ENCODE results near the gene NTSR1. TPM values are rescaled to one million over a fixed set of nuclear protein-coding genes. Genes with fewer than 3 reads are reported as not detected.

Gene NTSR1
- total RNA-seq, 3 donors from 2014 or later (not counting 1 experiment from before 2014, with no cell fraction given), result 0.11 to 0.45 TPM; not detected in 1

DNA sequence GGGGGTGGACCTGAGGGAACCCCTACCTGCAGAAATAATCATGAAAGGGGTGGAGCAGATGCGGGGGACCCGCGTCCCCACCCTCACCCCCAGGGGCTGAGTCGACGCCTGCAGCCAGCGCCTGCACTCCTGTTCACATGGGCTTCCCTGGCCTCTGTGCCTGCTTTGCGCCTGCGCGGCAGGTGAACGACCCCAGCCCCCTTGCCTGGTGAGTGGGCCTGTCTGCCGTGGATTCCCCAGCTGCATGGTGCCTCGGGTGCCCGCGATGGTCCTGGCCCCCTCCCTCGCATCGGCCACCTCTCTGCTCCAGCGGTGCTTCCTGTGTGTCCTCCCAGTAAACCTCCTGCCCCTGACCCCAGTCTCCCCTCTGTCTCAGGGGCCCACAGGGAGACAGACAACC is 18.8 kb upstream of the NTSR1 start:
- Mint-ChIP-seq H3K9me3 (no peaks in the 10 kb centered on the region), H3K27ac (no peak overlapping the region), H3K4me3 (no peak overlapping the region), H3K4me1 (peaks cover 10 to 26% of the 10 kb centered on the region in 2 donors), H3K27me3 (ENCODE audit: low read depth in 2 of 2) (peaks cover 0 to 7% of the 10 kb centered on the region in 2 donors), H3K36me3 (no peaks in the 10 kb centered on the region)
- Histone ChIP-seq H3K4me3 (ENCODE audit: low read length) (no peak overlapping the region), H3K9me3 (ENCODE audit: control insufficient read depth, insufficient read depth, low read length) (no peaks in the 10 kb centered on the region), H3K27me3 (ENCODE audit: control insufficient read depth, insufficient read depth, low read length) (peaks cover 3% of the 10 kb centered on the region), H3K36me3 (ENCODE audit: control insufficient read depth, insufficient read depth, low read length) (no peaks in the 10 kb centered on the region), H3K4me1 (ENCODE audit: control insufficient read depth, insufficient read depth, low read length) (peaks cover 22% of the 10 kb centered on the region), H3K27ac (ENCODE audit: low read length) (no peak overlapping the region)
- WGBS (ENCODE audit: insufficient coverage), result 91% methylated on average over 17 of the region's 17 CpGs
- no peak for TF ChIP-seq CTCF (IDR thresholded peaks at IDR 0.05)
- intact Hi-C loops (cut with micrococcal nuclease), result no loop called here
- ATAC-seq (no peak), DNase-seq (no peak)

DNA sequence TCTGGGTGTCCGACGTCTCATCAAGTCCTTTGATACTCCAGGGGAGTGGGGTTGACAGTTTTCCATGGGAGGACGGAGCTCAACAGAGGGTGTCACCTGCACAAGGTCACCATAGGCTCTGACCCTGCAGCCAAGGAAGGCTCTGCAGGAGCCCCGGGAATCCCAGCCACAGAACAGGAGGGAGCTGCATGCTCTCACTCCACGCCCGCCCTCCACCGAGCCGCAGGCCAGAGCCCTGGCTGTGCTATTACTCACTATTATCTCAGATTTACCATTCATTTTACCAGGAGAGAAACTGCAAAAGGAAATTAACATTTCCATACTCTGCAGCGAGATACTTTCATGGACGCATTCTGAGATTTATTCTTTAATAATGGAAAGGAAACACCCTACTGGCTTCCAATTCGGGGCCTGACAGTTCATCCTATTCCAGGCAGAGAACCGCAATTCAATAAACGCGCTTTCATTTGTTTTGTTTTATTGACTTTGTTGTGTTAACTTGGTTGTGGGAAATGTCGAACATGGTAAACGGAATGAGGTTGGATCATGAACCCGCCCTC is 18.3 kb upstream of the NTSR1 start:
- H3K36me3 ChIP-seq (ENCODE audit: control insufficient read depth, insufficient read depth, low read length), result no peaks in the 10 kb centered on the region
- no peaks in the 10 kb centered on the region for H3K9me3 ChIP-seq (ENCODE audit: control insufficient read depth, insufficient read depth, low read length)
- no peak overlapping the region for H3K27ac Mint-ChIP-seq
- H3K27ac ChIP-seq (ENCODE audit: low read length), result no peak overlapping the region
- intact Hi-C loops (cut with micrococcal nuclease), result no loop called here
- no peaks in the 10 kb centered on the region for H3K9me3 Mint-ChIP-seq
- H3K4me3 Mint-ChIP-seq, result no peak overlapping the region
- no peak overlapping the region for H3K4me3 ChIP-seq (ENCODE audit: low read length)
- peaks cover 10 to 25% of the 10 kb centered on the region in 2 donors for H3K4me1 Mint-ChIP-seq
- peaks cover 0 to 5% of the 10 kb centered on the region in 2 donors for H3K27me3 Mint-ChIP-seq (ENCODE audit: low read depth in 2 of 2)
- H3K36me3 Mint-ChIP-seq, result no peaks in the 10 kb centered on the region
- ATAC-seq (no peak), DNase-seq (no peak)
- H3K4me1 ChIP-seq (ENCODE audit: control insufficient read depth, insufficient read depth, low read length), result peaks cover 22% of the 10 kb centered on the region
- no peak for TF ChIP-seq CTCF (IDR thresholded peaks at IDR 0.05)
- H3K27me3 ChIP-seq (ENCODE audit: control insufficient read depth, insufficient read depth, low read length), result peaks cover 3% of the 10 kb centered on the region
- 96% methylated on average over 15 of the region's 17 CpGs for WGBS (ENCODE audit: insufficient coverage)

GRCh38 chr20:62691487-62691886 is 17.1 kb upstream of the NTSR1 start:
- 70% methylated on average over 15 of the region's 15 CpGs for WGBS (ENCODE audit: insufficient coverage)
- Histone ChIP-seq H3K4me3 (ENCODE audit: low read length) (no peak overlapping the region), H3K36me3 (ENCODE audit: control insufficient read depth, insufficient read depth, low read length) (no peaks in the 10 kb centered on the region), H3K9me3 (ENCODE audit: control insufficient read depth, insufficient read depth, low read length) (no peaks in the 10 kb centered on the region), H3K27me3 (ENCODE audit: control insufficient read depth, insufficient read depth, low read length) (peaks cover 3% of the 10 kb centered on the region), H3K27ac (ENCODE audit: low read length) (no peak overlapping the region), H3K4me1 (ENCODE audit: control insufficient read depth, insufficient read depth, low read length) (peaks cover 11% of the 10 kb centered on the region)
- TF ChIP-seq CTCF (IDR thresholded peaks at IDR 0.05), result no peak
- Mint-ChIP-seq H3K27me3 (ENCODE audit: low read depth in 2 of 2) (peaks cover 0 to 3% of the 10 kb centered on the region in 2 donors), H3K9me3 (no peaks in the 10 kb centered on the region), H3K4me3 (no peak overlapping the region), H3K36me3 (no peaks in the 10 kb centered on the region), H3K4me1 (peaks cover 4 to 22% of the 10 kb centered on the region in 2 donors), H3K27ac (no peak overlapping the region)
- intact Hi-C loops (cut with micrococcal nuclease), result no loop called here
- ATAC-seq, result no peak
- DNase-seq, result no peak

GRCh38 chr20:62692176-62692575 is 16.5 kb upstream of the NTSR1 start:
- Histone ChIP-seq H3K4me1 (ENCODE audit: control insufficient read depth, insufficient read depth, low read length) (peaks cover 10% of the 10 kb centered on the region), H3K9me3 (ENCODE audit: control insufficient read depth, insufficient read depth, low read length) (no peaks in the 10 kb centered on the region), H3K27me3 (ENCODE audit: control insufficient read depth, insufficient read depth, low read length) (peaks cover 3% of the 10 kb centered on the region), H3K27ac (ENCODE audit: low read length) (no peak overlapping the region), H3K36me3 (ENCODE audit: control insufficient read depth, insufficient read depth, low read length) (no peaks in the 10 kb centered on the region), H3K4me3 (ENCODE audit: low read length) (no peak overlapping the region)
- H3K4me3 Mint-ChIP-seq, result no peak overlapping the region
- WGBS (ENCODE audit: insufficient coverage), result 79% methylated on average over 8 of the region's 8 CpGs
- peaks cover 0 to 25% of the 10 kb centered on the region in 2 donors for H3K4me1 Mint-ChIP-seq
- H3K27ac Mint-ChIP-seq, result no peak overlapping the region
- no peaks in the 10 kb centered on the region for H3K9me3 Mint-ChIP-seq
- no peaks in the 10 kb centered on the region for H3K27me3 Mint-ChIP-seq (ENCODE audit: low read depth in 2 of 2)
- DNase-seq, result no peak
- H3K36me3 Mint-ChIP-seq, result no peaks in the 10 kb centered on the region
- ATAC-seq, result no peak
- intact Hi-C loops (cut with micrococcal nuclease), result no loop called here
- no peak for TF ChIP-seq CTCF (IDR thresholded peaks at IDR 0.05)

Data from natural killer cell (primary cell).